Activated T-cell treated with anti-CD3 and anti-CD28 coated beads, Interleukin-2, amount 50 U/mL, for 24 hours (primary cell): ENCODE measurements around the gene ATG9B.
"Not testable (repeated sequence)": the region's sequence is repeated elsewhere in the genome, so short reads cannot be mapped to it uniquely, and the experiment has no call there.

Source experiments
- DNase-seq: peaks from one replicate; pipeline ENCODE4 v3.0.0-alpha.2; 2020
- H3K27ac Mint-ChIP-seq: 2 replicates; pipeline ENCODE4 v1.8.0; 2020; ENCODE audit warnings: mild to moderate bottlenecking, mixed read lengths
- H3K27me3 Mint-ChIP-seq: 2 replicates; pipeline ENCODE4 v1.8.0; 2020; ENCODE audit warnings: mixed read lengths
- H3K36me3 Mint-ChIP-seq: 2 replicates; pipeline ENCODE4 v1.8.0; 2020; ENCODE audit warnings: low read depth, mixed read lengths
- H3K4me1 Mint-ChIP-seq: 2 replicates; pipeline ENCODE4 v1.8.0; 2020; ENCODE audit warnings: low read depth, mixed read lengths
- H3K4me3 Mint-ChIP-seq: 2 replicates; pipeline ENCODE4 v1.8.0; 2020; ENCODE audit warnings: mild to moderate bottlenecking, moderate library complexity, mixed read lengths
- H3K9me3 Mint-ChIP-seq: 2 replicates; pipeline ENCODE4 v1.8.0; 2020; ENCODE audit warnings: mixed read lengths

ATG9B gene

GRCh38 chr7:151018421-151019129 is 5.7 kb downstream of the ATG9B start:
- Mint-ChIP-seq H3K4me1 (peaks cover 51% of the 10 kb centered on the region), H3K27ac (peak overlapping the region; percentile 84), H3K4me3 (peak overlapping the region; percentile 72), H3K9me3 (no peaks in the 10 kb centered on the region), H3K27me3 (peaks cover 17% of the 10 kb centered on the region), H3K36me3 (peaks cover 6% of the 10 kb centered on the region)
- peak; percentile 77 for DNase-seq

- Mint-ChIP-seq H3K27me3 (peaks cover 17% of the 10 kb centered on the region), H3K27ac (peak overlapping the region; percentile 84), H3K4me1 (peaks cover 55% of the 10 kb centered on the region), H3K36me3 (peaks cover 6% of the 10 kb centered on the region), H3K4me3 (peak overlapping the region; percentile 72), H3K9me3 (no peaks in the 10 kb centered on the region)
- DNase-seq, result peak; percentile 91
Observed at GRCh38 chr7:151017953-151018420, 6.3 kb downstream of the ATG9B start.

GRCh38 chr7:151017370-151017952 is 6.8 kb downstream of the ATG9B start:
- H3K4me3 Mint-ChIP-seq, result peak overlapping the region; percentile 72
- peak overlapping the region; percentile 84 for H3K27ac Mint-ChIP-seq
- H3K36me3 Mint-ChIP-seq, result peaks cover 9% of the 10 kb centered on the region
- peaks cover 17% of the 10 kb centered on the region for H3K27me3 Mint-ChIP-seq
- DNase-seq, result peak; percentile 56
- peaks cover 60% of the 10 kb centered on the region for H3K4me1 Mint-ChIP-seq
- H3K9me3 Mint-ChIP-seq, result no peaks in the 10 kb centered on the region

GRCh38 chr7:151016942-151017341 is 7.4 kb downstream of the ATG9B start:
- Mint-ChIP-seq H3K36me3 (peaks cover 9% of the 10 kb centered on the region), H3K27me3 (peaks cover 17% of the 10 kb centered on the region), H3K4me3 (peak overlapping the region; percentile 72), H3K4me1 (peaks cover 64% of the 10 kb centered on the region), H3K27ac (no peak overlapping the region), H3K9me3 (no peaks in the 10 kb centered on the region)
- DNase-seq, result no peak

GRCh38 chr7:151016505-151016904 is 7.8 kb downstream of the ATG9B start:
- Mint-ChIP-seq H3K27ac (no peak overlapping the region), H3K36me3 (peaks cover 9% of the 10 kb centered on the region), H3K4me1 (peaks cover 68% of the 10 kb centered on the region), H3K4me3 (no peak overlapping the region), H3K27me3 (peaks cover 17% of the 10 kb centered on the region), H3K9me3 (no peaks in the 10 kb centered on the region)
- no peak for DNase-seq

- H3K27me3 Mint-ChIP-seq, result peaks cover 17% of the 10 kb centered on the region
- no peak overlapping the region for H3K4me3 Mint-ChIP-seq
- no peak for DNase-seq
- H3K4me1 Mint-ChIP-seq, result peaks cover 72% of the 10 kb centered on the region
- H3K9me3 Mint-ChIP-seq, result no peaks in the 10 kb centered on the region
- H3K27ac Mint-ChIP-seq, result no peak overlapping the region
- H3K36me3 Mint-ChIP-seq, result peaks cover 9% of the 10 kb centered on the region
Observed at GRCh38 chr7:151015967-151016366, 8.3 kb downstream of the ATG9B start.

GRCh38 chr7:151014950-151015349 is 9.3 kb downstream of the ATG9B start:
- H3K9me3 Mint-ChIP-seq, result no peaks in the 10 kb centered on the region
- peaks cover 82% of the 10 kb centered on the region for H3K4me1 Mint-ChIP-seq
- no peak for DNase-seq
- peaks cover 9% of the 10 kb centered on the region for H3K36me3 Mint-ChIP-seq
- peaks cover 10% of the 10 kb centered on the region for H3K27me3 Mint-ChIP-seq
- H3K27ac Mint-ChIP-seq, result peak overlapping the region; percentile 91
- H3K4me3 Mint-ChIP-seq, result peak overlapping the region; percentile 74

GRCh38 chr7:151013733-151014497 is 10.4 kb downstream of the ATG9B start:
- Mint-ChIP-seq H3K27ac (peak overlapping the region; percentile 91), H3K36me3 (peaks cover 9% of the 10 kb centered on the region), H3K4me3 (peak overlapping the region; percentile 74), H3K4me1 (peaks cover 80% of the 10 kb centered on the region), H3K9me3 (no peaks in the 10 kb centered on the region), H3K27me3 (peaks cover 4% of the 10 kb centered on the region)
- DNase-seq, result peak; percentile 84

- no peaks in the 10 kb centered on the region for H3K9me3 Mint-ChIP-seq
- peaks cover 2% of the 10 kb centered on the region for H3K27me3 Mint-ChIP-seq
- H3K27ac Mint-ChIP-seq, result no peak overlapping the region
- H3K4me3 Mint-ChIP-seq, result no peak overlapping the region
- no peak for DNase-seq
- peaks cover 11% of the 10 kb centered on the region for H3K36me3 Mint-ChIP-seq
- peaks cover 81% of the 10 kb centered on the region for H3K4me1 Mint-ChIP-seq
Observed at GRCh38 chr7:151013356-151013732, 10.9 kb downstream of the ATG9B start.

- DNase-seq, result no peak
- Mint-ChIP-seq H3K27me3 (no peaks in the 10 kb centered on the region), H3K4me3 (no peak overlapping the region), H3K36me3 (peaks cover 11% of the 10 kb centered on the region), H3K27ac (peak overlapping the region; percentile 62), H3K4me1 (peaks cover 81% of the 10 kb centered on the region), H3K9me3 (no peaks in the 10 kb centered on the region)
Observed at GRCh38 chr7:151012911-151013347, 11.4 kb downstream of the ATG9B start.

- no peaks in the 10 kb centered on the region for H3K9me3 Mint-ChIP-seq
- no peak for DNase-seq
- H3K36me3 Mint-ChIP-seq, result peaks cover 11% of the 10 kb centered on the region
- peak overlapping the region; percentile 32 for H3K4me3 Mint-ChIP-seq
- H3K4me1 Mint-ChIP-seq, result peaks cover 81% of the 10 kb centered on the region
- H3K27ac Mint-ChIP-seq, result peak overlapping the region; percentile 62
- no peaks in the 10 kb centered on the region for H3K27me3 Mint-ChIP-seq
Observed at GRCh38 chr7:151012031-151012692, 12.1 kb downstream of the ATG9B start.

- H3K27me3 Mint-ChIP-seq, DNase-seq, H3K9me3 Mint-ChIP-seq: not testable (repeated sequence)
- Mint-ChIP-seq H3K4me1 (peaks cover 82% of the 10 kb centered on the region), H3K27ac (peak overlapping the region; percentile 18), H3K36me3 (peaks cover 11% of the 10 kb centered on the region), H3K4me3 (peak overlapping the region; percentile 31)
Observed at GRCh38 chr7:151011616-151012015, 12.7 kb downstream of the ATG9B start.

GRCh38 chr7:151011097-151011409 is 13.2 kb downstream of the ATG9B start:
- H3K27ac Mint-ChIP-seq, result peak overlapping the region; percentile 84
- H3K27me3 Mint-ChIP-seq, result no peaks in the 10 kb centered on the region
- peaks cover 11% of the 10 kb centered on the region for H3K36me3 Mint-ChIP-seq
- no peak for DNase-seq
- peak overlapping the region; percentile 70 for H3K4me3 Mint-ChIP-seq
- no peaks in the 10 kb centered on the region for H3K9me3 Mint-ChIP-seq
- H3K4me1 Mint-ChIP-seq, result peaks cover 76% of the 10 kb centered on the region

GRCh38 chr7:151010307-151011096 is 13.8 kb downstream of the ATG9B start:
- no peaks in the 10 kb centered on the region for H3K9me3 Mint-ChIP-seq
- H3K27me3 Mint-ChIP-seq, result no peaks in the 10 kb centered on the region
- peak; percentile 62 for DNase-seq
- H3K27ac Mint-ChIP-seq, result peak overlapping the region; percentile 84
- peaks cover 74% of the 10 kb centered on the region for H3K4me1 Mint-ChIP-seq
- peak overlapping the region; percentile 70 for H3K4me3 Mint-ChIP-seq
- peaks cover 11% of the 10 kb centered on the region for H3K36me3 Mint-ChIP-seq
